Neural cell (in vitro differentiated cells): ENCODE results near the gene MAST4.

ENCODE experiments used
- EZH2 ChIP-seq: fragments of 200-600, 300-800 bp; shearing (Covaris generic), sonication (generic); IDR thresholded peaks from 2 replicates; pipeline ENCODE4 v1.6.1; 2014; ENCODE audit warnings: antibody characterized with exemption, low read length, borderline replicate concordance, mild to moderate bottlenecking; ENCODE audit not compliant: insufficient read depth, poor library complexity, severe bottlenecking
- RAD21 ChIP-seq: fragments of 450-650 bp; conservative IDR thresholded peaks from 2 replicates; pipeline ENCODE4 v1.6.1; 2014; ENCODE audit warnings: antibody characterized with exemption, mild to moderate bottlenecking, moderate library complexity
- SMC3 ChIP-seq: fragments of 450-650 bp; conservative IDR thresholded peaks from 2 replicates; pipeline ENCODE4 v1.6.1; 2014; ENCODE audit warnings: antibody characterized with exemption, mild to moderate bottlenecking, moderate library complexity; ENCODE audit not compliant: poor library complexity
- TF ChIP-seq, protein P1 (sequence below): IDR thresholded peaks from 2 replicates; pipeline ENCODE4 v1.6.1; 2012; ENCODE audit warnings: borderline replicate concordance
- TF ChIP-seq, protein P2 (sequence below): fragments of 450-650 bp; IDR thresholded peaks from 2 replicates; pipeline ENCODE4 v1.5.1; 2014; ENCODE audit warnings: antibody characterized with exemption, mild to moderate bottlenecking, moderate library complexity; ENCODE audit not compliant: poor library complexity, severe bottlenecking

DNA sequence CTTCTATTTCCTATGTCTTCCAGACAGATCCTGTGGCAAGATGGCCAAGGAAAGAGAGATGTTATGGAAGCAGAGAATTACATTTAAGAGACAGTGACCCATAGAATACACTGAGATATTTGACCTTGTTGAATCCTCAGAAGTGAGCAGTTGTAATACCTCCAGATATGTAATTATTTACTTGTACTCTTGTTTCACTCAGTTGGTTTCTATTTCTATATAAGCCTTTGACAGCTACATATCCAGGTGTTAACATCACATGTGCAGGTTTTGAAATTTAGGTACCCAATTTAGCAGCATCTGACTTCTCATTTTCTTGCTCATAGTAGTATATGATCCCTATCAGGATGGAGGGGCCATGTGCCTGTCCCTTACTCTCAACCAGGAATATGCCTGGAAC is 330.9 kb downstream of the MAST4 start:
- TF ChIP-seq, protein P1, sequence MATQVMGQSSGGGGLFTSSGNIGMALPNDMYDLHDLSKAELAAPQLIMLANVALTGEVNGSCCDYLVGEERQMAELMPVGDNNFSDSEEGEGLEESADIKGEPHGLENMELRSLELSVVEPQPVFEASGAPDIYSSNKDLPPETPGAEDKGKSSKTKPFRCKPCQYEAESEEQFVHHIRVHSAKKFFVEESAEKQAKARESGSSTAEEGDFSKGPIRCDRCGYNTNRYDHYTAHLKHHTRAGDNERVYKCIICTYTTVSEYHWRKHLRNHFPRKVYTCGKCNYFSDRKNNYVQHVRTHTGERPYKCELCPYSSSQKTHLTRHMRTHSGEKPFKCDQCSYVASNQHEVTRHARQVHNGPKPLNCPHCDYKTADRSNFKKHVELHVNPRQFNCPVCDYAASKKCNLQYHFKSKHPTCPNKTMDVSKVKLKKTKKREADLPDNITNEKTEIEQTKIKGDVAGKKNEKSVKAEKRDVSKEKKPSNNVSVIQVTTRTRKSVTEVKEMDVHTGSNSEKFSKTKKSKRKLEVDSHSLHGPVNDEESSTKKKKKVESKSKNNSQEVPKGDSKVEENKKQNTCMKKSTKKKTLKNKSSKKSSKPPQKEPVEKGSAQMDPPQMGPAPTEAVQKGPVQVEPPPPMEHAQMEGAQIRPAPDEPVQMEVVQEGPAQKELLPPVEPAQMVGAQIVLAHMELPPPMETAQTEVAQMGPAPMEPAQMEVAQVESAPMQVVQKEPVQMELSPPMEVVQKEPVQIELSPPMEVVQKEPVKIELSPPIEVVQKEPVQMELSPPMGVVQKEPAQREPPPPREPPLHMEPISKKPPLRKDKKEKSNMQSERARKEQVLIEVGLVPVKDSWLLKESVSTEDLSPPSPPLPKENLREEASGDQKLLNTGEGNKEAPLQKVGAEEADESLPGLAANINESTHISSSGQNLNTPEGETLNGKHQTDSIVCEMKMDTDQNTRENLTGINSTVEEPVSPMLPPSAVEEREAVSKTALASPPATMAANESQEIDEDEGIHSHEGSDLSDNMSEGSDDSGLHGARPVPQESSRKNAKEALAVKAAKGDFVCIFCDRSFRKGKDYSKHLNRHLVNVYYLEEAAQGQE, result no peak
- TF ChIP-seq EZH2, result no peak
- TF ChIP-seq SMC3, result no peak
- TF ChIP-seq, protein P2, sequence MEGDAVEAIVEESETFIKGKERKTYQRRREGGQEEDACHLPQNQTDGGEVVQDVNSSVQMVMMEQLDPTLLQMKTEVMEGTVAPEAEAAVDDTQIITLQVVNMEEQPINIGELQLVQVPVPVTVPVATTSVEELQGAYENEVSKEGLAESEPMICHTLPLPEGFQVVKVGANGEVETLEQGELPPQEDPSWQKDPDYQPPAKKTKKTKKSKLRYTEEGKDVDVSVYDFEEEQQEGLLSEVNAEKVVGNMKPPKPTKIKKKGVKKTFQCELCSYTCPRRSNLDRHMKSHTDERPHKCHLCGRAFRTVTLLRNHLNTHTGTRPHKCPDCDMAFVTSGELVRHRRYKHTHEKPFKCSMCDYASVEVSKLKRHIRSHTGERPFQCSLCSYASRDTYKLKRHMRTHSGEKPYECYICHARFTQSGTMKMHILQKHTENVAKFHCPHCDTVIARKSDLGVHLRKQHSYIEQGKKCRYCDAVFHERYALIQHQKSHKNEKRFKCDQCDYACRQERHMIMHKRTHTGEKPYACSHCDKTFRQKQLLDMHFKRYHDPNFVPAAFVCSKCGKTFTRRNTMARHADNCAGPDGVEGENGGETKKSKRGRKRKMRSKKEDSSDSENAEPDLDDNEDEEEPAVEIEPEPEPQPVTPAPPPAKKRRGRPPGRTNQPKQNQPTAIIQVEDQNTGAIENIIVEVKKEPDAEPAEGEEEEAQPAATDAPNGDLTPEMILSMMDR, result no peak
- no peak for TF ChIP-seq RAD21
